GM19351 (cell line): ENCODE measurements around the gene RASSF1.
A peak's percentile ranks its signal among the peaks of the same experiment; 100 is the strongest.
"Not testable (repeated sequence)": the region's sequence is repeated elsewhere in the genome, so short reads cannot be mapped to it uniquely, and the experiment has no call there.

Source experiments
- ATAC-seq: cut with Tn5 transposase; IDR thresholded peaks from one replicate; pipeline ENCODE4 v1.9.1; 2021; ENCODE audit warnings: mild to moderate bottlenecking, moderate library complexity; ENCODE audit not compliant: unreplicated experiment

RASSF1 gene

GRCh38 chr3:50325497-50326181 is 15.0 kb downstream of the RASSF1 start:
- ATAC-seq, result no peak

GRCh38 chr3:50325113-50325480 is 15.5 kb downstream of the RASSF1 start:
- ATAC-seq, result no peak

GRCh38 chr3:50324351-50325112 is 16.1 kb downstream of the RASSF1 start:
- ATAC-seq, result no peak

- ATAC-seq, result no peak
Observed at GRCh38 chr3:50323614-50324199, 16.9 kb downstream of the RASSF1 start.

- no peak for ATAC-seq
Observed at GRCh38 chr3:50323092-50323600, 17.5 kb downstream of the RASSF1 start.

GRCh38 chr3:50322386-50323091 is 18.1 kb downstream of the RASSF1 start, which contains the start of gene HYAL2:
TSS of gene HYAL2 (minus strand) at chr3:50322745. CDS start at chr3:50320489, 2,256 bp downstream.
- ATAC-seq, result no peak

- no peak for ATAC-seq
Observed at GRCh38 chr3:50322115-50322385, 18.6 kb downstream of the RASSF1 start.

- peak; percentile 70 for ATAC-seq
Observed at GRCh38 chr3:50321336-50322114, 19.1 kb downstream of the RASSF1 start.

GRCh38 chr3:50320853-50321335 is 19.7 kb downstream of the RASSF1 start:
- peak; percentile 40 for ATAC-seq

- ATAC-seq, result no peak
Observed at GRCh38 chr3:50319894-50320625, 20.6 kb downstream of the RASSF1 start.

GRCh38 chr3:50319181-50319893 is 21.3 kb downstream of the RASSF1 start:
- ATAC-seq, result no peak

- ATAC-seq, result no peak
Observed at GRCh38 chr3:50318615-50319014, 22.0 kb downstream of the RASSF1 start.

- no peak for ATAC-seq
Observed at GRCh38 chr3:50318163-50318562, 22.5 kb downstream of the RASSF1 start.

- no peak for ATAC-seq
Observed at GRCh38 chr3:50317300-50317699, 23.3 kb downstream of the RASSF1 start.

- peak; percentile 46 for ATAC-seq
Observed at GRCh38 chr3:50316657-50317242, 23.9 kb downstream of the RASSF1 start.

GRCh38 chr3:50314816-50315215 is 25.8 kb downstream of the RASSF1 start:
- ATAC-seq, result no peak

- no peak for ATAC-seq
Observed at GRCh38 chr3:50314342-50314741, 26.3 kb downstream of the RASSF1 start.

- not testable (repeated sequence) for ATAC-seq
Observed at GRCh38 chr3:50312041-50312440, 28.6 kb downstream of the RASSF1 start.

GRCh38 chr3:50304601-50305000 is 36.0 kb downstream of the RASSF1 start:
- ATAC-seq, result no peak
